Uterus (tissue), 2 donors: ENCODE measurements around the gene PTPRN2.

ENCODE experiments used
- POLR2A ChIP-seq, 2 donors: fragments of 450-650 bp; IDR thresholded peaks; one replicate each; pipeline ENCODE4 v1.6.1; 2016; ENCODE audit warnings: antibody characterized with exemption in 2 of 2, mild to moderate bottlenecking in 1 of 2, moderate library complexity in 1 of 2
- TF ChIP-seq, protein P1 (sequence below), 4 experiments: fragments of 200-600 bp in 2 of 4; fragments of 450-650 bp in 2 of 4; sonication (generic) in 2 of 4; IDR thresholded peaks; one replicate each; pipeline ENCODE4 v1.5.1; 2016 to 2019; ENCODE audit warnings: antibody characterized with exemption in 4 of 4, mild to moderate bottlenecking in 2 of 4, moderate library complexity in 1 of 4

DNA sequence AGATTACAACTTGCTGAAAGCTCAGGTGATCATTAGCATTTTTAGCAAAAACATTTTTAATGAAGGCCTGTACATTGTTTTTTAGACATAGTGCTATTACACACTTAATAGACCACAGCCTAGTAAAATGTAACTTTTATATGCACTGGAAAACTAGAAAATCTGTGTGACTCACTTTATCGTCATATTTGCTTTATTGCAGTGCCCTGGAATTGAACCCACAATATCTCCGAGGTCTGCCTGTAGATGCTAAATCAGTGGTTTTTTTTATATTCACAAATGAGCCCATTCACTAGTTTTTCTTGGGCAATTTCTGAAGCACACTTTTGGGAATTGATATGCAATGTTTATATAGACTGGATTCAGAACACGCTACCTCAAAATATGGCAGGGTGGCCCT, 105.1 kb downstream of the PTPRN2 start:
- TF ChIP-seq, protein P1, sequence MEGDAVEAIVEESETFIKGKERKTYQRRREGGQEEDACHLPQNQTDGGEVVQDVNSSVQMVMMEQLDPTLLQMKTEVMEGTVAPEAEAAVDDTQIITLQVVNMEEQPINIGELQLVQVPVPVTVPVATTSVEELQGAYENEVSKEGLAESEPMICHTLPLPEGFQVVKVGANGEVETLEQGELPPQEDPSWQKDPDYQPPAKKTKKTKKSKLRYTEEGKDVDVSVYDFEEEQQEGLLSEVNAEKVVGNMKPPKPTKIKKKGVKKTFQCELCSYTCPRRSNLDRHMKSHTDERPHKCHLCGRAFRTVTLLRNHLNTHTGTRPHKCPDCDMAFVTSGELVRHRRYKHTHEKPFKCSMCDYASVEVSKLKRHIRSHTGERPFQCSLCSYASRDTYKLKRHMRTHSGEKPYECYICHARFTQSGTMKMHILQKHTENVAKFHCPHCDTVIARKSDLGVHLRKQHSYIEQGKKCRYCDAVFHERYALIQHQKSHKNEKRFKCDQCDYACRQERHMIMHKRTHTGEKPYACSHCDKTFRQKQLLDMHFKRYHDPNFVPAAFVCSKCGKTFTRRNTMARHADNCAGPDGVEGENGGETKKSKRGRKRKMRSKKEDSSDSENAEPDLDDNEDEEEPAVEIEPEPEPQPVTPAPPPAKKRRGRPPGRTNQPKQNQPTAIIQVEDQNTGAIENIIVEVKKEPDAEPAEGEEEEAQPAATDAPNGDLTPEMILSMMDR (IDR thresholded peaks at IDR 0.05) = no peak
- TF ChIP-seq POLR2A (IDR thresholded peaks at IDR 0.05) = no peak
